Activated CD8-positive, alpha-beta memory T cell treated with anti-CD3 and anti-CD28 coated beads for 36 hours (primary cell): Measurements from ENCODE around the gene SRI. TPM values are rescaled to one million over a fixed set of nuclear protein-coding genes. Genes with fewer than 3 reads are reported as not detected.
"Not testable (repeated sequence)": the region's sequence is repeated elsewhere in the genome, so short reads cannot be mapped to it uniquely, and the experiment has no call there.

Experiments used
- CTCF ChIA-PET: fragments of 350-600 bp; sonication (Branson Sonifier 250); formaldehyde crosslinking; loops from one replicate; lab custom pipeline; 2021; ENCODE audit warnings: antibody characterized with exemption; lab: Charles Lee
- POLR2A ChIA-PET: fragments of 350-600 bp; sonication (Branson Sonifier 250); formaldehyde crosslinking; loops from one replicate; lab custom pipeline; 2021; ENCODE audit warnings: antibody characterized with exemption; lab: Charles Lee
- total RNA-seq, 2 experiments: library from RNA; stranded (reverse); gene quantifications; one replicate each; pipeline ENCODE4 v1.2.3, GENCODE V29; 2021

SRI gene
- 100 to 1,000 TPM; 275 to 276 TPM for total RNA-seq

GRCh38 chr7:88219781-88220747, at the start of gene SRI:
TSS of gene SRI (minus strand) at chr7:88220038. CDS start at chr7:88220026, 12 bp downstream.
- CTCF ChIA-PET = interaction anchor here (0.6 to 1.4 kb wide), 2 partner anchors 23 to 1502 kb away, joined by 3 to 4 read pairs; no protein-coding TSS in a partner anchor
- POLR2A ChIA-PET = interaction anchor here (0.7 kb wide), 1 partner anchor 1968 kb away, joined by 4 read pairs; no protein-coding TSS in a partner anchor

- CTCF ChIA-PET = no interaction called here
- POLR2A ChIA-PET = no interaction called here
Observed at GRCh38 chr7:88269586-88269985, 49.7 kb upstream of the SRI start.

GRCh38 chr7:88268858-88269257, 49.0 kb upstream of the SRI start:
- ChIA-PET CTCF (no interaction called here), POLR2A (no interaction called here)

GRCh38 chr7:88268051-88268450, 48.2 kb upstream of the SRI start:
- ChIA-PET POLR2A (no interaction called here), CTCF (no interaction called here)

- ChIA-PET POLR2A (no interaction called here), CTCF (no interaction called here)
Observed at GRCh38 chr7:88267421-88267820, 47.6 kb upstream of the SRI start.

GRCh38 chr7:88264987-88265386, 45.1 kb upstream of the SRI start:
- POLR2A ChIA-PET = not testable (repeated sequence)
- CTCF ChIA-PET = interaction anchor here (0.7 kb wide), 1 partner anchor 383 kb away, joined by 5 read pairs; no protein-coding TSS in a partner anchor

GRCh38 chr7:88262562-88262961, 42.7 kb upstream of the SRI start:
- CTCF ChIA-PET = no interaction called here
- POLR2A ChIA-PET = no interaction called here

GRCh38 chr7:88260719-88261118, 40.9 kb upstream of the SRI start:
- CTCF ChIA-PET = no interaction called here
- POLR2A ChIA-PET = no interaction called here

GRCh38 chr7:88259656-88260380, 40.0 kb upstream of the SRI start:
- ChIA-PET POLR2A (no interaction called here), CTCF (no interaction called here)

GRCh38 chr7:88258296-88258695, 38.5 kb upstream of the SRI start:
- POLR2A ChIA-PET, CTCF ChIA-PET: not testable (repeated sequence)

GRCh38 chr7:88256906-88257305, 37.1 kb upstream of the SRI start:
- POLR2A ChIA-PET = no interaction called here

GRCh38 chr7:88254721-88255424, 35.0 kb upstream of the SRI start:
- ChIA-PET POLR2A (no interaction called here), CTCF (no interaction called here)

More at GRCh38 chr7:88256906-88257305, 37.1 kb upstream of the SRI start:
- CTCF ChIA-PET = no interaction called here

- CTCF ChIA-PET = no interaction called here
- POLR2A ChIA-PET = no interaction called here
Observed at GRCh38 chr7:88253640-88254039, 33.8 kb upstream of the SRI start.

- ChIA-PET CTCF (interaction anchor here (1.5 kb wide), 1 partner anchor 24 kb away, joined by 4 read pairs; the partner anchor contains the start of gene SRI), POLR2A (no interaction called here)
Observed at GRCh38 chr7:88244258-88244657, 24.4 kb upstream of the SRI start.

GRCh38 chr7:88243345-88243909, 23.6 kb upstream of the SRI start:
- ChIA-PET CTCF (interaction anchor here (1.5 kb wide), 1 partner anchor 23 kb away, joined by 4 read pairs; the partner anchor contains the start of gene SRI), POLR2A (no interaction called here)

- CTCF ChIA-PET = no interaction called here
- POLR2A ChIA-PET = no interaction called here
Observed at GRCh38 chr7:88239852-88240251, 20.0 kb upstream of the SRI start.

- CTCF ChIA-PET = no interaction called here
- POLR2A ChIA-PET = no interaction called here
Observed at GRCh38 chr7:88233828-88234227, 14.0 kb upstream of the SRI start.

GRCh38 chr7:88230646-88231045, 10.8 kb upstream of the SRI start:
- POLR2A ChIA-PET = no interaction called here
- CTCF ChIA-PET = no interaction called here

GRCh38 chr7:88229302-88229995, 9.6 kb upstream of the SRI start:
- ChIA-PET POLR2A (no interaction called here), CTCF (no interaction called here)
